ENCODE measurements around the gene PHLDA1. TPM values are rescaled to one million over a fixed set of nuclear protein-coding genes. Genes with fewer than 3 reads are reported as not detected.

Gene PHLDA1
- total RNA-seq, 1 experiment from 2014 or later: 159 TPM

GRCh38 chr12:76073561-76073960 lies 42.0 kb upstream of the PHLDA1 start:
- H3K4me3 ChIP-seq (ENCODE audit: low read depth in 2 of 2, low read length in 2 of 2): no peak overlapping the region
- no peaks in the 10 kb centered on the region for H3K27me3 ChIP-seq (ENCODE audit: control insufficient read depth, insufficient read depth, low read length)
- H3K9me3 ChIP-seq (ENCODE audit: control insufficient read depth, insufficient read depth, low read depth, low read length): no peaks in the 10 kb centered on the region
- no TSS peak for BruUV-seq (replicated peaks)
- DNase-seq (ENCODE audit: low read depth, low spot score) (no peak), ATAC-seq (no peak)
- POLR2A ChIA-PET: no interaction called here
- TF ChIP-seq, protein P1, sequence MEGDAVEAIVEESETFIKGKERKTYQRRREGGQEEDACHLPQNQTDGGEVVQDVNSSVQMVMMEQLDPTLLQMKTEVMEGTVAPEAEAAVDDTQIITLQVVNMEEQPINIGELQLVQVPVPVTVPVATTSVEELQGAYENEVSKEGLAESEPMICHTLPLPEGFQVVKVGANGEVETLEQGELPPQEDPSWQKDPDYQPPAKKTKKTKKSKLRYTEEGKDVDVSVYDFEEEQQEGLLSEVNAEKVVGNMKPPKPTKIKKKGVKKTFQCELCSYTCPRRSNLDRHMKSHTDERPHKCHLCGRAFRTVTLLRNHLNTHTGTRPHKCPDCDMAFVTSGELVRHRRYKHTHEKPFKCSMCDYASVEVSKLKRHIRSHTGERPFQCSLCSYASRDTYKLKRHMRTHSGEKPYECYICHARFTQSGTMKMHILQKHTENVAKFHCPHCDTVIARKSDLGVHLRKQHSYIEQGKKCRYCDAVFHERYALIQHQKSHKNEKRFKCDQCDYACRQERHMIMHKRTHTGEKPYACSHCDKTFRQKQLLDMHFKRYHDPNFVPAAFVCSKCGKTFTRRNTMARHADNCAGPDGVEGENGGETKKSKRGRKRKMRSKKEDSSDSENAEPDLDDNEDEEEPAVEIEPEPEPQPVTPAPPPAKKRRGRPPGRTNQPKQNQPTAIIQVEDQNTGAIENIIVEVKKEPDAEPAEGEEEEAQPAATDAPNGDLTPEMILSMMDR (IDR thresholded peaks at IDR 0.05): no peak
- TF ChIP-seq POLR2AphosphoS5 (IDR thresholded peaks at IDR 0.05; ENCODE audit: low read depth, low read length) (no peak), REST (IDR thresholded peaks at IDR 0.05; ENCODE audit: insufficient read depth in 1 of 2, low read depth in 2 of 2, low read length in 1 of 2) (no peak), SIN3A (IDR thresholded peaks at IDR 0.05; ENCODE audit: borderline replicate concordance, insufficient read depth, low read depth, low read length) (no peak), TCF7L2 (IDR thresholded peaks at IDR 0.05; ENCODE audit: low read depth, low read length) (no peak)
- no peak overlapping the region for H3K27ac ChIP-seq (ENCODE audit: low read length)
- CTCF ChIA-PET: no interaction called here
- peaks cover 22% of the 10 kb centered on the region; the same call in 1 of the 2 replicates for H3K36me3 ChIP-seq (ENCODE audit: control insufficient read depth, insufficient read depth, low read length)
- in situ Hi-C loops (cut with HindIII; ENCODE audit: low pct_unique_long_range_greater_than_20kb, low sequenced_read_pairs): no loop called here
- intact Hi-C loops (cut with micrococcal nuclease; ENCODE audit: unreplicated experiment): no loop called here
- peaks cover 42% of the 10 kb centered on the region for H3K4me1 ChIP-seq (ENCODE audit: control insufficient read depth, insufficient read depth, low read length)

DNA sequence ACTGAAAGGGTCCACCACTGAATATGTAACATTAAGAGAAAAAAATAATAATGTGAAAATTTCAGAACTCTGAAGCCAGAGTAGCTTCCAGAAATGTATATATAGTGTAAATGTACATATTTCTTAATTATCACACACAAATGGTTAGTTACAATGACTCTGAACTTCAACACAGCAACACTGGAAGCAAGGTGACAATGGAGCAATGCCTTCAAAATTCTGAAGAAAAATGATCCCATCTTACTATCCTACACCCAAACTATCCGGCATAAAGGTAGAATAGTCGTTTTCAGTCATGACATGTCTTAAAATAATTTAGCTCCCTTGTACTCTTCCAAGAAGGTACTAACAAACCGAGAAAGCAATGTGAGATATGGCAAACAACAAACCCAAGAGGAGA lies 41.0 kb upstream of the PHLDA1 start:
- TF ChIP-seq, protein P1 (IDR thresholded peaks at IDR 0.05): no peak
- TF ChIP-seq TCF7L2 (IDR thresholded peaks at IDR 0.05; ENCODE audit: low read depth, low read length) (no peak), SIN3A (IDR thresholded peaks at IDR 0.05; ENCODE audit: borderline replicate concordance, insufficient read depth, low read depth, low read length) (no peak)
- Histone ChIP-seq H3K4me3 (ENCODE audit: low read depth in 2 of 2, low read length in 2 of 2) (no peak overlapping the region), H3K36me3 (ENCODE audit: control insufficient read depth, insufficient read depth, low read length) (peaks cover 32% of the 10 kb centered on the region), H3K27me3 (ENCODE audit: control insufficient read depth, insufficient read depth, low read length) (no peaks in the 10 kb centered on the region), H3K4me1 (ENCODE audit: control insufficient read depth, insufficient read depth, low read length) (peaks cover 43% of the 10 kb centered on the region), H3K9me3 (ENCODE audit: control insufficient read depth, insufficient read depth, low read depth, low read length) (no peaks in the 10 kb centered on the region), H3K27ac (ENCODE audit: low read length) (no peak overlapping the region)
- DNase-seq (ENCODE audit: low read depth, low spot score) (no peak), ATAC-seq (no peak)
- intact Hi-C loops (cut with micrococcal nuclease; ENCODE audit: unreplicated experiment) (no loop called here), in situ Hi-C loops (cut with HindIII; ENCODE audit: low pct_unique_long_range_greater_than_20kb, low sequenced_read_pairs) (no loop called here)
- ChIA-PET CTCF (interaction anchor here (0.7 kb wide), 1 partner anchor 591 kb away, joined by 4 read pairs; no protein-coding TSS in a partner anchor), POLR2A (interaction anchor here (0.6 kb wide), 1 partner anchor 285 kb away, joined by 8 read pairs; no protein-coding TSS in a partner anchor)
- BruUV-seq (replicated peaks): no TSS peak

Measured in Panc1 (cell line).